SU-DHL-6 (cell line): ENCODE measurements around the gene TRAPPC10.

Source experiments
- CTCF ChIP-seq: fragments of 200-600 bp; sonication (generic); IDR thresholded peaks from one replicate; pipeline ENCODE4 v1.5.1; 2017; ENCODE audit warnings: antibody characterized with exemption, mild to moderate bottlenecking, low read length, moderate library complexity; ENCODE audit not compliant: insufficient read depth, poor library complexity, severe bottlenecking
- EZH2phosphoT487 ChIP-seq: fragments of 200-600 bp; sonication (generic), shearing (Covaris generic); conservative IDR thresholded peaks from 2 replicates; pipeline ENCODE4 v1.6.1; 2018; ENCODE audit warnings: mild to moderate bottlenecking, antibody characterized with exemption, low read length, moderate library complexity, mixed read lengths

GRCh38 chr21:44020551-44020950 lies 8.4 kb downstream of the TRAPPC10 start:
- TF ChIP-seq CTCF: no peak
- TF ChIP-seq EZH2phosphoT487: no peak
